HEK293T (cell line): ENCODE data around the gene MMP1.

ENCODE experiments used
- CTCF ChIA-PET: fragments of 350-600 bp; formaldehyde crosslinking; extraction: SDS; loops from one replicate; lab custom pipeline; 2021; ENCODE audit warnings: antibody characterized with exemption, inconsistent platforms; lab: Yijun Ruan, JAX
- POLR2A ChIA-PET: fragments of 350-600 bp; formaldehyde crosslinking; extraction: SDS; loops from one replicate; lab custom pipeline; 2020; ENCODE audit warnings: antibody characterized with exemption, inconsistent platforms; lab: Yijun Ruan, JAX
- DNase-seq: peaks from one replicate; pipeline ENCODE4 v3.0.0; 2012; ENCODE audit warnings: mixed read lengths; ENCODE audit errors: extremely low spot score
- ARNT ChIP-seq: fragments of 450-650 bp; IDR thresholded peaks from 2 replicates; pipeline ENCODE4 v1.6.1; 2017; ENCODE audit warnings: mild to moderate bottlenecking
- BHLHE40 ChIP-seq: fragments of 450-650 bp; IDR thresholded peaks from 2 replicates; pipeline ENCODE4 v1.6.1; 2016; ENCODE audit warnings: mild to moderate bottlenecking, moderate library complexity, borderline replicate concordance
- CTBP1 ChIP-seq: fragments of 450-650 bp; IDR thresholded peaks from 2 replicates; pipeline ENCODE4 v1.6.1; 2016; ENCODE audit warnings: borderline replicate concordance
- ELF4 ChIP-seq: fragments of 450-650 bp; IDR thresholded peaks from 2 replicates; pipeline ENCODE4 v1.6.1; 2017; ENCODE audit warnings: antibody characterized with exemption
- FOXA1 ChIP-seq: fragments of 450-650 bp; IDR thresholded peaks from 2 replicates; pipeline ENCODE4 v1.6.1; 2016; ENCODE audit warnings: mild to moderate bottlenecking
- FOXK2 ChIP-seq: fragments of 450-650 bp; IDR thresholded peaks from 2 replicates; pipeline ENCODE4 v1.6.1; 2016; ENCODE audit warnings: mild to moderate bottlenecking
- FOXM1 ChIP-seq: fragments of 450-650 bp; IDR thresholded peaks from 2 replicates; pipeline ENCODE4 v1.6.1; 2017; ENCODE audit warnings: mild to moderate bottlenecking, borderline replicate concordance
- HDGF ChIP-seq: fragments of 450-650 bp; IDR thresholded peaks from 2 replicates; pipeline ENCODE4 v1.6.1; 2017; ENCODE audit warnings: antibody characterized with exemption, borderline replicate concordance
- L3MBTL2 ChIP-seq: fragments of 450-650 bp; conservative IDR thresholded peaks from 2 replicates; pipeline ENCODE4 v1.6.1; 2016; ENCODE audit warnings: mild to moderate bottlenecking
- LEF1 ChIP-seq: fragments of 450-650 bp; IDR thresholded peaks from 2 replicates; pipeline ENCODE4 v1.6.1; 2017; ENCODE audit warnings: mild to moderate bottlenecking, borderline replicate concordance
- NFRKB ChIP-seq: fragments of 450-650 bp; IDR thresholded peaks from 2 replicates; pipeline ENCODE4 v1.6.1; 2016; ENCODE audit warnings: mild to moderate bottlenecking, moderate library complexity
- SP1 ChIP-seq: fragments of 450-650 bp; IDR thresholded peaks from 2 replicates; pipeline ENCODE4 v1.6.1; 2017
- SUZ12 ChIP-seq: fragments of 450-650 bp; IDR thresholded peaks from 2 replicates; pipeline ENCODE4 v1.6.1; 2016; ENCODE audit warnings: mild to moderate bottlenecking
- TARDBP ChIP-seq: fragments of 450-650 bp; IDR thresholded peaks from 2 replicates; pipeline ENCODE4 v1.6.1; 2016
- ZNF384 ChIP-seq: fragments of 450-650 bp; IDR thresholded peaks from 2 replicates; pipeline ENCODE4 v1.6.1; 2016
- TF ChIP-seq, protein P1 (sequence below): fragments of 450-650 bp; IDR thresholded peaks from 2 replicates; pipeline ENCODE4 v1.6.1; 2016

MMP1 gene

DNA sequence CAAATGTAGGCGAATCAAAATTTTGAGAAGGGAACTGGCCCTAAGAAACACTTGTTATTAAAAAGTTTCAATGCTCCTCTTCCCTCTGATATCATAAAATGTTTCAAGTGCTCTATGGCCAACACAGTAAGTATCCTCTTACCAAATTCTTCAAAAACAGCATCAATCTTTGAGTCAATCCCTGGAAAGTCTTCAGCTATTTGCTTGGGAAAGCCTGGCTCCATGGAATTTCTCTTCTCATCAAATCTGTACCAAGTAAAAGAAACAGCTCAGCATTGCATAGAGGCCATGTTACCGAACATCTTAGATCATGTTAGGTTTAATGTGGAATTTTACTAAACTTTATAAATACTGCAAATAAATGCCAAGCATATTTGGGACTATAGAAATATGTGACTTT, 39.2 kb upstream of the MMP1 start:
- ChIA-PET POLR2A (no interaction called here), CTCF (no interaction called here)
- no peak for TF ChIP-seq NFRKB
- no peak for TF ChIP-seq BHLHE40
- no peak for TF ChIP-seq SP1
- TF ChIP-seq FOXM1, result no peak
- no peak for TF ChIP-seq TARDBP
- TF ChIP-seq ELF4, result no peak
- TF ChIP-seq FOXA1, result no peak
- TF ChIP-seq, protein P1, sequence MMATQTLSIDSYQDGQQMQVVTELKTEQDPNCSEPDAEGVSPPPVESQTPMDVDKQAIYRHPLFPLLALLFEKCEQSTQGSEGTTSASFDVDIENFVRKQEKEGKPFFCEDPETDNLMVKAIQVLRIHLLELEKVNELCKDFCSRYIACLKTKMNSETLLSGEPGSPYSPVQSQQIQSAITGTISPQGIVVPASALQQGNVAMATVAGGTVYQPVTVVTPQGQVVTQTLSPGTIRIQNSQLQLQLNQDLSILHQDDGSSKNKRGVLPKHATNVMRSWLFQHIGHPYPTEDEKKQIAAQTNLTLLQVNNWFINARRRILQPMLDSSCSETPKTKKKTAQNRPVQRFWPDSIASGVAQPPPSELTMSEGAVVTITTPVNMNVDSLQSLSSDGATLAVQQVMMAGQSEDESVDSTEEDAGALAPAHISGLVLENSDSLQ, result no peak
- TF ChIP-seq CTBP1, result no peak
- no peak for TF ChIP-seq HDGF
- no peak for TF ChIP-seq L3MBTL2
- TF ChIP-seq ARNT, result no peak
- TF ChIP-seq LEF1, result no peak
- no peak for TF ChIP-seq SUZ12
- no peak for TF ChIP-seq ZNF384
- no peak for DNase-seq

DNA sequence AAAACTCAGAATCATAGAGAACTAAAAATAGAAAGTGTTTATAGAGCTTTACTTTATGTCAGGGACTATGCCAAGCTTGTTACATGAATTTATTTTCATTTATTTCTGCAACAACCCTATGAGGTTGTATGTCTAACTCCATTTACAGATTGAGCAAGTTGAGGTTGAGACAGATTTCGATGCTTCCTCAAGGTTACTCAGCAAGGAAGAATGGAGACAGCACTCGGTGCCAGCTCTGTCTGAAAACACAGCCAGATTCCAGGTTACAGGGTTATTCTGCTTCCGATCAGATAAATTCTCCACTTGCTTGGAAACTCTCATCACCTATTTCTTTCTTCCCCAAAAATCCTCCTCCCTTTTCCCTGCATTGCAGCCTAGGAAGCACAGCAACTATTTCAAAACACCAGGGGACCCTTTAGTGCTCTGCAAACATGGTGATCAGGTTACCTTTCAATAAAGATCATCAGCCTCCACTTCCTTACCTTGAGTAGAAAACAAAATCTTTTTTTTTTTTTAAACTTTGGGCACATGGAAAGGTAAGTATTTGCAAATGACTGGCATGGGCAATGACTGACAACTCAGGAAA, 38.4 kb upstream of the MMP1 start:
- ChIA-PET POLR2A (no interaction called here), CTCF (no interaction called here)
- no peak for TF ChIP-seq CTBP1
- no peak for TF ChIP-seq ZNF384
- TF ChIP-seq FOXK2, result no peak
- TF ChIP-seq FOXM1, result no peak
- TF ChIP-seq SUZ12, result no peak
- no peak for TF ChIP-seq ARNT
- no peak for TF ChIP-seq SP1
- TF ChIP-seq FOXA1, result no peak
- no peak for TF ChIP-seq L3MBTL2
- TF ChIP-seq ELF4, result no peak
- no peak for TF ChIP-seq LEF1
- no peak for TF ChIP-seq TARDBP
- no peak for TF ChIP-seq BHLHE40
- TF ChIP-seq, protein P1, result no peak
- DNase-seq, result no peak

DNA sequence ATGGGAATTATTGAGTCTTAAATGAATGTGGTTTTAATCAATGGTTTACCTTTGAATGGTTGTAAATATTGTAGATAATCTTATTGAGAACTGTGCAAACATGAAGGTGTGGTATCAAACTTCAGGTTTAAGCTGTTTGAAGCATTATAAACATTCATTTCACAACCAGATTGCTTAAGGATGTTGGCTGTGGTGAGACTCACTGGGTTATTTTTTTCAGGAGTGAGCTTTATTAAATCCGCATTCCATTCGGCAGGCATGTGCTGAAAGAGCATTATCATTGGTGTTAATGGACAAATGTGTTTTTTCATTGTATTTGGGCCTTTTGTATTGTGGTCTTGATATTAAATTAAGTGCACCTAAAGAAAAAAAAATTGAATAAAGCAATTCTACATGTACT, 35.8 kb upstream of the MMP1 start:
- ChIA-PET POLR2A (no interaction called here), CTCF (no interaction called here)
- no peak for DNase-seq
- TF ChIP-seq FOXA1 (no peak), ARNT (no peak), LEF1 (no peak), CTBP1 (no peak), ELF4 (no peak), TARDBP (no peak), ZNF384 (no peak)

DNA sequence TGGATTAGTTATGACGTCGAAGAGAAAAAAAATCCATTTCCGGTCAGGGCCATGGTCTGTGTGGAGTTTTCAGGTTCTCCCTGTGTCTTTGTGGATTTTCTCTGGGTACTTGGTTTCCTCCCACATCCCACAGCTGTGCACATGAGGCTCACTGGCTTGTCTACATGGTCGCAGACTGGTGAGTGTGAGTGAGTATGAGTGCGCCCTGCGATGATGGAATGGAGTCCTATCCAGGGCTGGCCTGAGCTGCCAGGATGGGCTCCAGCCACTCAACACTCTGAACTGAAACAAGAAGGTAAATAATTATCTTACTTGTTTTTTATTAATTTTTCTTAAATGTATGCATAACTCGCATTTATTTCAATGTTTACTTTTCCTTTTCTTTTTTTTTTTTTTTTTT, 34.7 kb upstream of the MMP1 start:
- DNase-seq, result no peak
- POLR2A ChIA-PET, result no interaction called here
- CTCF ChIA-PET, result no interaction called here
- TF ChIP-seq FOXK2 (no peak), ELF4 (no peak), L3MBTL2 (no peak), BHLHE40 (no peak), TARDBP (no peak), NFRKB (no peak)

GRCh38 chr11:102831489-102832440, 33.8 kb upstream of the MMP1 start:
- no peak for DNase-seq
- POLR2A ChIA-PET, result no interaction called here
- no peak for TF ChIP-seq FOXK2
- CTCF ChIA-PET, result no interaction called here

- CTCF ChIA-PET, result no interaction called here
- DNase-seq, result no peak
- POLR2A ChIA-PET, result no interaction called here
- TF ChIP-seq FOXM1, result no peak
Observed at GRCh38 chr11:102831128-102831488, 33.1 kb upstream of the MMP1 start.

DNA sequence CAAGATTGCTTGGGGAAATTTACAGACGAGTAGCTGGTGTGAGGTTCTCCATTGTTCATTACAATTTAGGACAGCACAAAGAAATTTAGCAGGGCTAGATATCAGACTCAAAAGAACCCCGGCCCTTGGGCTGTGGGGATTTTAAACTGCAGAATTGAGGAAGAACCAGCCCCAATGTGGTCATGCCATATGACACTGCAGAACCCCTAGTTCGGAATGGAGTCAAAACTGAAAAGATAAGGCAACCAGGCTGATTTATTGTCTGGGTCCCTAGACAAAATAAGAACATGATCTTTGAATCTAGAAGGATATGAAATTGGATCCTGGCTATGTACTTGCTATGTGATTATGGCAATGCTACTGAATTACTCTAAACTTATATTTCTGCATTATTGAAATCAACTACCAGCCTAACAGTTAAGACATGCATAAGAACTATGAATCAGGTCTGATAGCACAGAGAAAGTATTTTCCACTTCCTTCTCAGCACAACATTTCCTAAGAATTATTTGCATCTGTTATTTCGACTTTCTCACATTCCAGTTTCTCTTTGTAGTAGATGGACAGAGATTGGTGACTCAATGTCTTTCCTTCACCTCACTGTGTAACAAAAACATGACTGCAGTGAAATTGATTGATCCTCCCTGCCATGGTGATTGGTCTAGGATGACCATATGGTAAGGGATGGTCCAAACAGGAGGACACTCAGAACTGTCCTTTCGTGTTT, 32.2 kb upstream of the MMP1 start:
- ChIA-PET POLR2A (no interaction called here), CTCF (no interaction called here)
- DNase-seq, result no peak
- TF ChIP-seq L3MBTL2, result no peak
- no peak for TF ChIP-seq FOXK2
- TF ChIP-seq BHLHE40, result no peak
- no peak for TF ChIP-seq FOXM1
- TF ChIP-seq CTBP1, result no peak
- no peak for TF ChIP-seq TARDBP
- no peak for TF ChIP-seq SUZ12
- TF ChIP-seq SP1, result no peak
- TF ChIP-seq NFRKB, result no peak
- no peak for TF ChIP-seq FOXA1
- no peak for TF ChIP-seq ZNF384
- no peak for TF ChIP-seq LEF1
- no peak for TF ChIP-seq ARNT
